ENCODE measurements around the gene WWP2. TPM values are rescaled to one million over a fixed set of nuclear protein-coding genes. Genes with fewer than 3 reads are reported as not detected.
A peak's percentile ranks its signal among the peaks of the same experiment; 100 is the strongest.
"Not testable (repeated sequence)": the region's sequence is repeated elsewhere in the genome, so short reads cannot be mapped to it uniquely, and the experiment has no call there.

WWP2 gene
- total RNA-seq, 2 experiments from 2014 or later = 60.6 to 61.5 TPM

GRCh38 chr16:69942099-69942491 lies 180.0 kb downstream of the WWP2 start:
- POLR2A ChIA-PET = interaction anchor here (0.6 kb wide), 1 partner anchor 560 kb away, joined by 3 read pairs; no protein-coding TSS in a partner anchor
- peaks cover 6% of the 10 kb centered on the region for H3K36me3 Mint-ChIP-seq

GRCh38 chr16:69942627-69943170 lies 180.6 kb downstream of the WWP2 start:
- DNase-seq = no peak
- Mint-ChIP-seq H3K4me1 (no peaks in the 10 kb centered on the region), H3K9me3 (no peaks in the 10 kb centered on the region), H3K4me3 (no peak overlapping the region), H3K36me3 (peaks cover 4% of the 10 kb centered on the region), H3K27ac (no peak overlapping the region), H3K27me3 (no peaks in the 10 kb centered on the region)
- POLR2A ChIA-PET = interaction anchor here (0.6 kb wide), 1 partner anchor 561 kb away, joined by 3 read pairs; no protein-coding TSS in a partner anchor
- ATAC-seq (ENCODE audit: low read depth) = no peak

More at GRCh38 chr16:69942099-69942491, 180.0 kb downstream of the WWP2 start:
- no peak for DNase-seq
- ATAC-seq (ENCODE audit: low read depth) = no peak
- no peak overlapping the region for H3K27ac Mint-ChIP-seq
- no peaks in the 10 kb centered on the region for H3K9me3 Mint-ChIP-seq
- H3K27me3 Mint-ChIP-seq = no peaks in the 10 kb centered on the region
- H3K4me3 Mint-ChIP-seq = no peak overlapping the region
- no peaks in the 10 kb centered on the region for H3K4me1 Mint-ChIP-seq

- H3K4me1 Mint-ChIP-seq; H3K27ac Mint-ChIP-seq; H3K4me3 Mint-ChIP-seq; ATAC-seq (ENCODE audit: low read depth); H3K27me3 Mint-ChIP-seq; DNase-seq; POLR2A ChIA-PET; H3K9me3 Mint-ChIP-seq; H3K36me3 Mint-ChIP-seq: not testable (repeated sequence)
Observed at GRCh38 chr16:69943241-69944036, 181.3 kb downstream of the WWP2 start.

- DNase-seq; H3K4me1 Mint-ChIP-seq; H3K27me3 Mint-ChIP-seq; H3K9me3 Mint-ChIP-seq; POLR2A ChIA-PET; H3K36me3 Mint-ChIP-seq; H3K27ac Mint-ChIP-seq; H3K4me3 Mint-ChIP-seq; ATAC-seq (ENCODE audit: low read depth): not testable (repeated sequence)
Observed at GRCh38 chr16:69950411-69950810, 188.3 kb downstream of the WWP2 start.

- H3K27ac Mint-ChIP-seq, H3K9me3 Mint-ChIP-seq, H3K4me3 Mint-ChIP-seq, H3K27me3 Mint-ChIP-seq, H3K4me1 Mint-ChIP-seq, DNase-seq, H3K36me3 Mint-ChIP-seq, POLR2A ChIA-PET: not testable (repeated sequence)
- ATAC-seq (ENCODE audit: low read depth) = peak; percentile 18
Observed at GRCh38 chr16:69951017-69951671, 189.0 kb downstream of the WWP2 start, which contains the start of gene CLEC18A. CLEC18A (plus strand) TSS chr16:69951334; CDS start chr16:69951367, 33 bp downstream.

- ATAC-seq (ENCODE audit: low read depth); H3K4me1 Mint-ChIP-seq; H3K9me3 Mint-ChIP-seq; H3K27me3 Mint-ChIP-seq; H3K27ac Mint-ChIP-seq; H3K4me3 Mint-ChIP-seq; POLR2A ChIA-PET; H3K36me3 Mint-ChIP-seq; DNase-seq: not testable (repeated sequence)
Observed at GRCh38 chr16:69951672-69952031, 189.5 kb downstream of the WWP2 start.

- POLR2A ChIA-PET; H3K27me3 Mint-ChIP-seq; ATAC-seq (ENCODE audit: low read depth); DNase-seq; H3K27ac Mint-ChIP-seq; H3K9me3 Mint-ChIP-seq; H3K4me1 Mint-ChIP-seq; H3K36me3 Mint-ChIP-seq; H3K4me3 Mint-ChIP-seq: not testable (repeated sequence)
Observed at GRCh38 chr16:69952116-69952515, 190.0 kb downstream of the WWP2 start.

- H3K27ac Mint-ChIP-seq; H3K4me3 Mint-ChIP-seq; ATAC-seq (ENCODE audit: low read depth); H3K9me3 Mint-ChIP-seq; H3K36me3 Mint-ChIP-seq; DNase-seq; POLR2A ChIA-PET; H3K4me1 Mint-ChIP-seq; H3K27me3 Mint-ChIP-seq: not testable (repeated sequence)
Observed at GRCh38 chr16:69952572-69953355, 190.6 kb downstream of the WWP2 start.

- H3K27ac Mint-ChIP-seq; ATAC-seq (ENCODE audit: low read depth); POLR2A ChIA-PET; H3K4me3 Mint-ChIP-seq; DNase-seq; H3K27me3 Mint-ChIP-seq; H3K9me3 Mint-ChIP-seq; H3K4me1 Mint-ChIP-seq; H3K36me3 Mint-ChIP-seq: not testable (repeated sequence)
Observed at GRCh38 chr16:69954241-69954640, 192.1 kb downstream of the WWP2 start.

- H3K36me3 Mint-ChIP-seq; POLR2A ChIA-PET; DNase-seq; H3K4me1 Mint-ChIP-seq; ATAC-seq (ENCODE audit: low read depth); H3K27ac Mint-ChIP-seq; H3K9me3 Mint-ChIP-seq; H3K27me3 Mint-ChIP-seq; H3K4me3 Mint-ChIP-seq: not testable (repeated sequence)
Observed at GRCh38 chr16:69963312-69963711, 201.2 kb downstream of the WWP2 start.

GRCh38 chr16:69964960-69965660 lies 203.0 kb downstream of the WWP2 start:
- H3K27me3 Mint-ChIP-seq, H3K9me3 Mint-ChIP-seq, H3K36me3 Mint-ChIP-seq, H3K27ac Mint-ChIP-seq, POLR2A ChIA-PET, H3K4me1 Mint-ChIP-seq, H3K4me3 Mint-ChIP-seq: not testable (repeated sequence)
- ATAC-seq (ENCODE audit: low read depth) = peak; percentile 59
- peak; percentile 54 for DNase-seq

GRCh38 chr16:69965661-69966054 lies 203.5 kb downstream of the WWP2 start:
- DNase-seq; H3K4me3 Mint-ChIP-seq; ATAC-seq (ENCODE audit: low read depth); H3K4me1 Mint-ChIP-seq; H3K9me3 Mint-ChIP-seq; H3K27me3 Mint-ChIP-seq; H3K27ac Mint-ChIP-seq; H3K36me3 Mint-ChIP-seq; POLR2A ChIA-PET: not testable (repeated sequence)

- not testable (repeated sequence) for H3K36me3 Mint-ChIP-seq
Observed at GRCh38 chr16:69967688-69968087, 205.6 kb downstream of the WWP2 start.

More at GRCh38 chr16:69967688-69968087, 205.6 kb downstream of the WWP2 start:
- H3K4me1 Mint-ChIP-seq; POLR2A ChIA-PET; H3K27ac Mint-ChIP-seq; H3K9me3 Mint-ChIP-seq; DNase-seq; H3K27me3 Mint-ChIP-seq; ATAC-seq (ENCODE audit: low read depth); H3K4me3 Mint-ChIP-seq: not testable (repeated sequence)

Measured in activated naive CD8-positive, alpha-beta T cell treated with anti-CD3 and anti-CD28 coated beads, Interleukin-2, amount 10 ng/mL, durations not matched to agents 7 days and 5 days (primary cell).